ENCODE measurements around the gene FSTL5.

GRCh38 chr4:161522031-161522430, 641.8 kb downstream of the FSTL5 start:
- no peak for TF ChIP-seq TAL1 (IDR thresholded peaks at IDR 0.05)
- no peak for TF ChIP-seq POLR2A (conservative IDR thresholded peaks at IDR 0.05)
- TF ChIP-seq NRF1 (conservative IDR thresholded peaks at IDR 0.05 in 1 of 2, IDR thresholded peaks at IDR 0.05 in 1 of 2) = no peak
- TF ChIP-seq ELF4 (CRISPR knock-in tag; IDR thresholded peaks at IDR 0.05) = no peak
- TF ChIP-seq SETDB1 (IDR thresholded peaks at IDR 0.05; ENCODE audit: low read length) = no peak
- TF ChIP-seq, protein P1, sequence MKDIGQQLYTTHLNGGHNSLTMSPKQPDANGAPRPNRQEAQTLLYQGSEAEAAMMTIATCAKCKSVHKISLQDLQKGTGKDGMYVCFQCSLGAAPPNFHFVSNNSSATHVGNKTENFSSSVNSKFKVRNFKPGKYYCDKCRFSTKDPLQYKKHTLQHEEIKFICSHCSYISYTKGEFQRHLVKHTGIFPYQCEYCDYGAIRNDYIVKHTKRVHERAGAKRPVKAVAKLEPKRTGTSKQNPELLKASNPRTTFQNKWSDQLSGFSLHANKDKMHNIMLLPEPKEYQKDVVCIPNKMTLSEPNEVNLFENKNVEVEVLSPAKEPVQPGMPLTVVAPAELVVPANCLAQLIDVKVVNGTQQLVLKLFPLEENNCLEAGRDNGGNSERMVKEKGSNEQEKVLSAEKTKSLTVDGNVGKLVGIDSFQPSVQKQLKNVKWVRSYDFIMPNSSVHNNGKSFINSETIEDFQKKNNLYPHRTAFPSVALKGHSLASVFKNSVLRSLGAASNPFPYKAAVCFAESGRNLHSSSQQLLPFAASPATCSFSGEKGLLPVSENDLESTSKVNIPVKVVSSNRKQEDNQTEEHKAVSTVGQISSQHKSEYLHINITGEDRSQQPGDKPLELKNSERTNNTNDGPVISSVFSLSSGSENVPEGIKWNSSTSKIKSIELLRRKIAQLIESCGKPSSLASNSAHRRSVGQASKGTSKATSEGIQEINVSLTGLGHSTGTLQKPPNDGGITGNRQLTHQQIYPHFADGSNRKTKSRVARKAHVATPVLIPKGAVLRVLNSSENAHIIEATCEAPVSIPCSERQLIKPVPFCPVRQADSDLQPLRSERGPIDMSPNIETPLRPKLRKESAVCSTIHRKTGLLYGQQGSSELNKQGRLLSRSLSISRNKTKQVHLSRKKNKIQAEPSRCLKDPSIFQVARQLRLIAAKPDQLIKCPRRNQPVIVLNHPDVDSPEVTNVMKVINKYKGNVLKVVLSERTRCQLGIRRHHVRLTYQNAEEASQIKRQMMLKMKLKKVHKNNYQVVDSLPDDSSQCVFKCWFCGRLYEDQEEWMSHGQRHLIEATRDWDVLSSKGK (CRISPR knock-in tag; IDR thresholded peaks at IDR 0.05) = no peak
- TF ChIP-seq FOXJ3 (CRISPR knock-in tag; IDR thresholded peaks at IDR 0.05) = no peak
- no peak for TF ChIP-seq EZH2 (IDR thresholded peaks at IDR 0.05; ENCODE audit: borderline replicate concordance, low read depth, low read length)
- no peak for TF ChIP-seq RCOR1 (IDR thresholded peaks at IDR 0.05; ENCODE audit: borderline replicate concordance in 1 of 2, low read depth in 2 of 2, low read length in 2 of 2)
- TF ChIP-seq ZBTB2 (IDR thresholded peaks at IDR 0.05) = no peak
- no peak for TF ChIP-seq ATF3 (IDR thresholded peaks at IDR 0.05)
- no peak for TF ChIP-seq ATF3 (CRISPR knock-in tag; conservative IDR thresholded peaks at IDR 0.05)
- TF ChIP-seq SREBF2 (CRISPR knock-in tag; IDR thresholded peaks at IDR 0.05) = no peak
